HEK293 (cell line): Measurements from ENCODE around the gene CEP112.

Source experiments
- ZBTB7A ChIP-seq: fragments of 450-650 bp; formaldehyde crosslinking; IDR thresholded peaks from 2 replicates; pipeline ENCODE4 v1.5.1; 2016; ENCODE audit warnings: low read depth, missing biosample characterization, missing genetic modification characterization
- TF ChIP-seq, protein P1 (sequence below): fragments of 450-650 bp; formaldehyde crosslinking; IDR thresholded peaks from 2 replicates; pipeline ENCODE4 v1.5.1; 2016; ENCODE audit warnings: missing biosample characterization, missing genetic modification characterization
- TF ChIP-seq, protein P2 (sequence below): fragments of 450-650 bp; formaldehyde crosslinking; conservative IDR thresholded peaks from 2 replicates; pipeline ENCODE4 v1.5.1; 2016; ENCODE audit warnings: low read depth, missing biosample characterization, missing genetic modification characterization
- TF ChIP-seq, protein P3 (sequence below): fragments of 450-650 bp; formaldehyde crosslinking; IDR thresholded peaks from 2 replicates; pipeline ENCODE4 v1.5.1; 2016; ENCODE audit warnings: missing biosample characterization, missing genetic modification characterization

DNA sequence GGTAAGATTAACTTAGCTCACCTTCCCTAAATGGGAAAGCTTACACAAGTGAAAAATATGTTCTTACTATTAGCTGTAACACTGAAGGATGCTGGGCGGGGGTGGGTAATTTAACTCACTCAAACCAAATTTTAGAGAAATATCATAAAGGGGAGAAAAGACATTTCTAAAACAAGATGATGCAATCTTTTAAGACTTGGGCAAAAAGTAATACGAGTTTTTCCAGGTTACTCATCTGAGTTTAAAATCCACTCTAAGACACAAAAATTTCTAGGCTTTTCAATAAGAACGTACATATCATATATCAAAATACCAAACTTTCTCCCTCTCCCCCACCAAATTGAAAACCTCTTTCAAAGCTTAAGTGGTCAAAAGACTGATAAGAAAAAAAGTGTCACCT is 228.8 kb downstream of the CEP112 start:
- TF ChIP-seq, protein P1, sequence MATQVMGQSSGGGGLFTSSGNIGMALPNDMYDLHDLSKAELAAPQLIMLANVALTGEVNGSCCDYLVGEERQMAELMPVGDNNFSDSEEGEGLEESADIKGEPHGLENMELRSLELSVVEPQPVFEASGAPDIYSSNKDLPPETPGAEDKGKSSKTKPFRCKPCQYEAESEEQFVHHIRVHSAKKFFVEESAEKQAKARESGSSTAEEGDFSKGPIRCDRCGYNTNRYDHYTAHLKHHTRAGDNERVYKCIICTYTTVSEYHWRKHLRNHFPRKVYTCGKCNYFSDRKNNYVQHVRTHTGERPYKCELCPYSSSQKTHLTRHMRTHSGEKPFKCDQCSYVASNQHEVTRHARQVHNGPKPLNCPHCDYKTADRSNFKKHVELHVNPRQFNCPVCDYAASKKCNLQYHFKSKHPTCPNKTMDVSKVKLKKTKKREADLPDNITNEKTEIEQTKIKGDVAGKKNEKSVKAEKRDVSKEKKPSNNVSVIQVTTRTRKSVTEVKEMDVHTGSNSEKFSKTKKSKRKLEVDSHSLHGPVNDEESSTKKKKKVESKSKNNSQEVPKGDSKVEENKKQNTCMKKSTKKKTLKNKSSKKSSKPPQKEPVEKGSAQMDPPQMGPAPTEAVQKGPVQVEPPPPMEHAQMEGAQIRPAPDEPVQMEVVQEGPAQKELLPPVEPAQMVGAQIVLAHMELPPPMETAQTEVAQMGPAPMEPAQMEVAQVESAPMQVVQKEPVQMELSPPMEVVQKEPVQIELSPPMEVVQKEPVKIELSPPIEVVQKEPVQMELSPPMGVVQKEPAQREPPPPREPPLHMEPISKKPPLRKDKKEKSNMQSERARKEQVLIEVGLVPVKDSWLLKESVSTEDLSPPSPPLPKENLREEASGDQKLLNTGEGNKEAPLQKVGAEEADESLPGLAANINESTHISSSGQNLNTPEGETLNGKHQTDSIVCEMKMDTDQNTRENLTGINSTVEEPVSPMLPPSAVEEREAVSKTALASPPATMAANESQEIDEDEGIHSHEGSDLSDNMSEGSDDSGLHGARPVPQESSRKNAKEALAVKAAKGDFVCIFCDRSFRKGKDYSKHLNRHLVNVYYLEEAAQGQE: no peak
- TF ChIP-seq, protein P2, sequence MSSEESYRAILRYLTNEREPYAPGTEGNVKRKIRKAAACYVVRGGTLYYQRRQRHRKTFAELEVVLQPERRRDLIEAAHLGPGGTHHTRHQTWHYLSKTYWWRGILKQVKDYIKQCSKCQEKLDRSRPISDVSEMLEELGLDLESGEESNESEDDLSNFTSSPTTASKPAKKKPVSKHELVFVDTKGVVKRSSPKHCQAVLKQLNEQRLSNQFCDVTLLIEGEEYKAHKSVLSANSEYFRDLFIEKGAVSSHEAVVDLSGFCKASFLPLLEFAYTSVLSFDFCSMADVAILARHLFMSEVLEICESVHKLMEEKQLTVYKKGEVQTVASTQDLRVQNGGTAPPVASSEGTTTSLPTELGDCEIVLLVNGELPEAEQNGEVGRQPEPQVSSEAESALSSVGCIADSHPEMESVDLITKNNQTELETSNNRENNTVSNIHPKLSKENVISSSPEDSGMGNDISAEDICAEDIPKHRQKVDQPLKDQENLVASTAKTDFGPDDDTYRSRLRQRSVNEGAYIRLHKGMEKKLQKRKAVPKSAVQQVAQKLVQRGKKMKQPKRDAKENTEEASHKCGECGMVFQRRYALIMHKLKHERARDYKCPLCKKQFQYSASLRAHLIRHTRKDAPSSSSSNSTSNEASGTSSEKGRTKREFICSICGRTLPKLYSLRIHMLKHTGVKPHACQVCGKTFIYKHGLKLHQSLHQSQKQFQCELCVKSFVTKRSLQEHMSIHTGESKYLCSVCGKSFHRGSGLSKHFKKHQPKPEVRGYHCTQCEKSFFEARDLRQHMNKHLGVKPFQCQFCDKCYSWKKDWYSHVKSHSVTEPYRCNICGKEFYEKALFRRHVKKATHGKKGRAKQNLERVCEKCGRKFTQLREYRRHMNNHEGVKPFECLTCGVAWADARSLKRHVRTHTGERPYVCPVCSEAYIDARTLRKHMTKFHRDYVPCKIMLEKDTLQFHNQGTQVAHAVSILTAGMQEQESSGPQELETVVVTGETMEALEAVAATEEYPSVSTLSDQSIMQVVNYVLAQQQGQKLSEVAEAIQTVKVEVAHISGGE (tag by site-specific recombination): no peak
- TF ChIP-seq, protein P3, sequence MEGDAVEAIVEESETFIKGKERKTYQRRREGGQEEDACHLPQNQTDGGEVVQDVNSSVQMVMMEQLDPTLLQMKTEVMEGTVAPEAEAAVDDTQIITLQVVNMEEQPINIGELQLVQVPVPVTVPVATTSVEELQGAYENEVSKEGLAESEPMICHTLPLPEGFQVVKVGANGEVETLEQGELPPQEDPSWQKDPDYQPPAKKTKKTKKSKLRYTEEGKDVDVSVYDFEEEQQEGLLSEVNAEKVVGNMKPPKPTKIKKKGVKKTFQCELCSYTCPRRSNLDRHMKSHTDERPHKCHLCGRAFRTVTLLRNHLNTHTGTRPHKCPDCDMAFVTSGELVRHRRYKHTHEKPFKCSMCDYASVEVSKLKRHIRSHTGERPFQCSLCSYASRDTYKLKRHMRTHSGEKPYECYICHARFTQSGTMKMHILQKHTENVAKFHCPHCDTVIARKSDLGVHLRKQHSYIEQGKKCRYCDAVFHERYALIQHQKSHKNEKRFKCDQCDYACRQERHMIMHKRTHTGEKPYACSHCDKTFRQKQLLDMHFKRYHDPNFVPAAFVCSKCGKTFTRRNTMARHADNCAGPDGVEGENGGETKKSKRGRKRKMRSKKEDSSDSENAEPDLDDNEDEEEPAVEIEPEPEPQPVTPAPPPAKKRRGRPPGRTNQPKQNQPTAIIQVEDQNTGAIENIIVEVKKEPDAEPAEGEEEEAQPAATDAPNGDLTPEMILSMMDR (tag by site-specific recombination): no peak
- TF ChIP-seq ZBTB7A (tag by site-specific recombination): no peak
